Motor neuron (in vitro differentiated cells): ENCODE measurements around the gene CAPNS2. TPM values are rescaled to one million over a fixed set of nuclear protein-coding genes. Genes with fewer than 3 reads are reported as not detected.
A peak's percentile ranks its signal among the peaks of the same experiment; 100 is the strongest.

Source experiments
- ATAC-seq, 8 experiments: fragments of 200-7000 bp; cut with Tn5 transposase; replicated peaks in 6 of 8; 2 replicates each; pipeline ENCODE4 v1.8.0; 2021; ENCODE audit warnings: mild to moderate bottlenecking in 8 of 8, moderate library complexity in 8 of 8
- H3K27ac ChIP-seq, 2 donors: fragments of 250-450 bp; sonication (Bioruptor Pico); 2 replicates each; pipeline ENCODE4 v1.9.0; 2021; ENCODE audit warnings: antibody characterized with exemption in 2 of 2, mild to moderate bottlenecking in 2 of 2, moderate library complexity in 1 of 2
- H3K4me1 ChIP-seq, 2 donors: fragments of 250-450 bp; sonication (Bioruptor Pico); replicated peaks in 1 of 2; 2 replicates each; pipeline ENCODE4 v1.6.1; 2021; ENCODE audit warnings: antibody characterized with exemption in 2 of 2, mild to moderate bottlenecking in 2 of 2, moderate library complexity in 1 of 2
- H3K4me3 ChIP-seq, 5 donors: fragments of 250-450 bp; sonication (Bioruptor Pico); 2 replicates each; pipeline ENCODE4 v1.9.0; 2021; ENCODE audit warnings: antibody characterized with exemption in 5 of 5, mild to moderate bottlenecking in 5 of 5, moderate library complexity in 4 of 5
- WGBS, 10 experiments: fragments of 450-650 bp; shearing (Covaris generic); methylation state at CpG; one replicate each; pipeline ENCODE4 v1.0.0; 2022; 5-methylcytosine and 5-hydroxymethylcytosine counted together
- in situ Hi-C, 9 experiments: fragments of 400-800 bp; cut with MboI; loops; one replicate each; pipeline ENCODE4 v1.15.0; 2021; ENCODE audit warnings: low sequenced_read_pairs in 9 of 9, low pct_unique_long_range_greater_than_20kb in 2 of 9; ENCODE audit not compliant: unreplicated experiment in 9 of 9
- total RNA-seq, 8 experiments: library from RNA; unstranded; fragments of 300-600 nt; gene quantifications; 2 replicates each; pipeline versions ENCODE4 v1.2.3 to v1.2.4, GENCODE V29; 2022

Gene CAPNS2
- total RNA-seq, 8 experiments from 2014 or later: 0.41 to 2.5 (median 0.66) TPM; not detected in 5

DNA sequence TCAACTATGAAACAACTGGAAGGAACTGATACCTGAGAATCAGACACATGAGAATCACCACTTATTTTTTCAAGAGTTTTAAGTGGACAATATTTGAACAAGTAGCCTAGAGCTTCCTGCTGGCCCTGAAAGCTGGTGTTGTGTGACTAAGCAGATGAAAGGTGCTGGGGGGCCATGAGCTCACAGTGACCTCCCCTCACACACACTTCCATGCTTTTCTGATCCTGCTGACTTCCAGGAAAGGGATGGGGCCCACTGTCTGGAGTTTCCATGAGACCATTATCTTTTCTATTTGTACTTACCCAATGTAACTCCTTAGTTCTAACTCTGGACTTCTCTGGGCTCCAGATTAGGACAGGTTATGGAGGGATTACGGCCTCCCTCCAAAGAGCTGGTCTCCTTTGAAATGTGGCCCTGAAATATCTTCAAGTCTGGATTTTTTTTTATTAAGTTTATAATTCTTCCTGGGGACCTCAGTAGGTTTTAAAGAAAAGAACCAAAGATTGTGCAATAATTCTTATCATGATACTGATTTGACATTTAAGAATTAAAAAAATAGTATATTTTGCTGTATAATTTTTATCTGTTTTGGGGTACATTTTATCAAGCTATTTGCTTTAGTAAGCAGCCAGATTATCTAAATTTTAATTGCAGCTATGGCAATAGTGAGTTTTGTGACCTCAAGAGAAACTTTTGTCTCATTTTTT lies 4.9 kb downstream of the CAPNS2 start:
- WGBS, 10 experiments: 0 to 100% (median 34%) methylated on average over 1 of the region's 1 CpG; no CpG with 5 or more reads in 2 of the 10 experiments
- Histone ChIP-seq H3K4me1 (no peaks in the 10 kb centered on the region), H3K27ac (no peak overlapping the region), H3K4me3 (no peak overlapping the region)
- in situ Hi-C loops: loop anchor here in 1 of 9 experiments (25.0 kb wide), 1 partner anchor 109 kb away; no protein-coding TSS in a partner anchor
- no peak for ATAC-seq

DNA sequence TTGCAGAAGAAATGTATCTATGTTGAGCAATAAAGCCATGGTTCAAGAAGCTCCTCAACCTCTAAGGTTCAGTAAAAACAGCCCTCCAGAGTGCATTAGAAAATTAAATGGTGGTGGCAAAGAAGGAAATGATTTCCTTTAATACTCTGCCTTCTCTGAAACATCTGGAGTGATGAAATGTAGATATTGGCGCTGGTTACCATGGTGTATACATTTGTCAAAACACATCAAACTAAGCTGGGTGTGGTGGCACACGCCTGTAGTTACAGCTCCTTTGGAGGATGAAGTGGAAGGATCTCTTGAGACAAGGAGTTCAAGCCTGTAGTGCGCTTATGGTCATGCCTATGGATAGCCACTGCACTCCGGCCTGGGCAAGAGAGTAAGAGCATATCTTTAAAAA lies 6.0 kb downstream of the CAPNS2 start:
- in situ Hi-C loops: loop anchor here in 1 of 9 experiments (25.0 kb wide), 1 partner anchor 110 kb away; no protein-coding TSS in a partner anchor
- peak in 3 of 8 experiments; percentile 47 to 87 (median 86) for ATAC-seq
- Histone ChIP-seq H3K4me3 (no peak overlapping the region), H3K27ac (no peak overlapping the region), H3K4me1 (no peaks in the 10 kb centered on the region)
- 52 to 100% (median 89%) methylated on average over 2 to 4 of the region's 4 CpGs for WGBS, 10 experiments

DNA sequence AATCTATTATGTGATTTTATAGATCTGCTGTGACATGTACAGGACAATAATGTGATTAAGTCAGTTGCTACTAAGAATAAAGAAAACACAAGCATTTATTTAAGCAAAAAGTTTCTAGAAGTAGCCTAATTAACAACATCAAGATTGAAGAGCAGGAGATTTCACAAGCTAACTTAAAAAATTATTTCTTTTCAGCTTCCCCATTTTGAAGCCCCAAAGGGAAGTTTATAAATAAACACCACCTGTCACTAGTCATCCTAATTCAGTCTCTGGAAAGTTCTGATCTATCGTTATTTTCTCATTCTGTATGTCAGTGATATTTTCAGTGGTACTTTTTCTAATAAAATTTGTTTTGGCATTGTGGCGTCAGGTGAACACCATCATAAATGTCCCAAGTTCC lies 8.3 kb downstream of the CAPNS2 start:
- ATAC-seq: no peak
- in situ Hi-C loops: loop anchor here in 1 of 9 experiments (25.0 kb wide), 1 partner anchor 113 kb away; no protein-coding TSS in a partner anchor
- no peak overlapping the region for H3K4me3 ChIP-seq
- H3K4me1 ChIP-seq: no peaks in the 10 kb centered on the region
- no peak overlapping the region for H3K27ac ChIP-seq
- 56 to 100% (median 89%) methylated on average over 1 to 2 of the region's 2 CpGs for WGBS, 10 experiments

DNA sequence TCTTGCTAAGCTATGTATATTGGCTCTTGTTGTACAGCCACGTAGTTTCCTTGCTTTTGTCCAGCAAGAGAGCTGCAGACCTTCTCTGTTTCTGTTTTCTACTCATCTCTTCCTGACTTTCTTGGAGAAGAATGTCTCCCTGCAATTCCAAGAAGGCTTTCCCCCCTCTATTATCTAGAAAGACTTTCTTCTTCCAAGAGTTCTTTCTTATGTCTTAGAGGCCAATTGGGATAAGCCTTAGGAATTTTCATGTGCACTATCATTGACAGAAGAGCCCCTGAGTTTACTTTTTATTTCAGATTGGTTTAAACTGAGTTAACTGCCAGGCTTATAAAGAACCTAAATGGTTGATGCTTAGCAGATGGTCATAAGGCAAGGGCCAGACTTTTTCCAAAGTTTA lies 9.0 kb downstream of the CAPNS2 start:
- Histone ChIP-seq H3K4me3 (no peak overlapping the region), H3K4me1 (no peaks in the 10 kb centered on the region), H3K27ac (no peak overlapping the region)
- no peak for ATAC-seq
- WGBS, 10 experiments: 0 to 100% (median 63%) methylated on average over 1 of the region's 1 CpG; no CpG with 5 or more reads in 1 of the 10 experiments
- in situ Hi-C loops: no loop called here

DNA sequence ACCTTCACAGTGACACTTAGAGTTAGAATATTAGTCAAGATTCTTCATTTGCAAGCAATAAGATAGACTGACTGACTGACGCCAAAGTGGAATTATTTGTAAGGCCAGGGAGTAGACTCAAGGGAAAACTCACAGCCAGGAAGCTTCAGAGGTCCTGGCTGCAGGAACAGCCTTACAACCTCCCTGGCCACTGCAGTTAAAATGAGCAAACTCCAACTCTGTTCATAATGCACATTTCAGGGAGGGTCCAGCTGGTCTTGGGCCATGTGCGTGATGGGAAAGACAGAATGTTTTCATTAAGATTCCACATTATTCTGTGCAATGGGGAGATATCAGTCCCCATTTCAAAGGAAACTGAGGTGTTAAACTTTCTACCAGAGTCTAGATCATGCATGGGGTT lies 9.9 kb downstream of the CAPNS2 start:
- H3K27ac ChIP-seq: no peak overlapping the region
- in situ Hi-C loops: no loop called here
- H3K4me3 ChIP-seq: no peak overlapping the region
- peak in 2 of 8 experiments; percentile 60 to 79 for ATAC-seq
- H3K4me1 ChIP-seq: no peaks in the 10 kb centered on the region
- 11 to 100% (median 92%) methylated on average over 1 to 2 of the region's 2 CpGs; no CpG with 5 or more reads in 2 of the 10 experiments for WGBS, 10 experiments

DNA sequence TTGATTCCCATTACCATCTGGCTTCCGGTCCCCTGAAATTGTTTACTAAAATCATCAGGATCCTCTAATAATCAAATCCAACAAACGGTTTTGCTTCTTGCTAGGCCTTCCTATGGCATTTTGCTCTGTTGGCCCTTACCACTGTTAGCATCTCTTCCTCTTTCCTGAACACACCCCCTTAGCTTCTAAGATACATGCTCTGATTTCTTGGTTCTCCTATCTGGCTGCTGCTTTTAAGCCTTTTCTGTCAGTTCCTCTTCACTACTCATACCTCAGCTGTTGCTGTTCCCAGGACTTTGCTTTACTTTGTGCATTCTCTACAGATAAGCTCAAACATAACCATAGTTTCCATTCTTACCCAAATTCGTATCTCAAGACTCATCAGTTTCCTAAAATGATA lies 11.4 kb downstream of the CAPNS2 start:
- 36 to 100% (median 77%) methylated on average over 1 to 3 of the region's 3 CpGs for WGBS, 10 experiments
- Histone ChIP-seq H3K4me1 (no peaks in the 10 kb centered on the region), H3K27ac (no peak overlapping the region), H3K4me3 (no peak overlapping the region)
- in situ Hi-C loops: no loop called here
- no peak for ATAC-seq

DNA sequence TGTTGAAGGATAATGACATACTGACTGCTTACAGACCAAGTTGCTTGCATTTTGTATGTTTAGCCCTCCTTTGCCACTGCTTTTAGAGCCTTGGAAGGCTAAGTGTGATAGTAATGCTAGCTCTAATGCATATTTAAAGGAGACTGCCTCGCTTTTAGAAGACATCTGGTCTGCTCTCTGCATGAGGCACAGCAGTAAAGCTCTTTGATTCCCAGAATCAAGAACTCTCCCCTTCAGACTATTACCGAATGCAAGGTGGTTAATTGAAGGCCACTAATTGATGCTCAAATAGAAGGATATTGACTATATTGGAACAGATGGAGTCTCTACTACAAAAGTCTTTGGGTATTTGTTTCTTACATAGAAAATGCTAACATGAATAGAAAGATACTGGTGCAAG lies 19.1 kb downstream of the CAPNS2 start:
- Histone ChIP-seq H3K4me1 (no peaks in the 10 kb centered on the region), H3K4me3 (no peak overlapping the region), H3K27ac (no peak overlapping the region)
- WGBS, 10 experiments: 0 to 100% (median 52%) methylated on average over 1 to 2 of the region's 2 CpGs; no CpG with 5 or more reads in 1 of the 10 experiments
- in situ Hi-C loops: no loop called here
- peak in 1 of 8 experiments; percentile 50 for ATAC-seq

DNA sequence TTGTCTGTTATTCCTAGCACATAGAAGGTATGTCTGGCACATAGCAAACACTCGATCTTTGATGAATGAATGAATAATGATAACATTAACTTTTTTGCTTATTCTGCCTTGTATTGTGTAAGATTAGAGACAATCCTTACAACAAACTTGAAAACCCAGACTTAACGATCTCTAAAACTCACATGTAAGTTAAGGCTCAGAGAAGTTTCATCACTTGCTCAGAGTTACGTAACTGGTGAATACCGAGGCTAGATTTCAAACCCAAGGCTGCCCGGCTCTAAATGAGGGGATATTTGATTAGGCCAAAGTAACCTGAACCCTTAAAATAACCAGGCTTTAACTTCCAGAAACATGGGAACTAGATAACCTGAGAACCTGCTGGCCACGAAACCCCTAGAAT lies 22.3 kb downstream of the CAPNS2 start:
- in situ Hi-C loops: no loop called here
- Histone ChIP-seq H3K27ac (no peak overlapping the region), H3K4me1 (no peaks in the 10 kb centered on the region), H3K4me3 (no peak overlapping the region)
- ATAC-seq: no peak
- 21 to 94% (median 87%) methylated on average over 1 to 6 of the region's 6 CpGs; no CpG with 5 or more reads in 1 of the 10 experiments for WGBS, 10 experiments

DNA sequence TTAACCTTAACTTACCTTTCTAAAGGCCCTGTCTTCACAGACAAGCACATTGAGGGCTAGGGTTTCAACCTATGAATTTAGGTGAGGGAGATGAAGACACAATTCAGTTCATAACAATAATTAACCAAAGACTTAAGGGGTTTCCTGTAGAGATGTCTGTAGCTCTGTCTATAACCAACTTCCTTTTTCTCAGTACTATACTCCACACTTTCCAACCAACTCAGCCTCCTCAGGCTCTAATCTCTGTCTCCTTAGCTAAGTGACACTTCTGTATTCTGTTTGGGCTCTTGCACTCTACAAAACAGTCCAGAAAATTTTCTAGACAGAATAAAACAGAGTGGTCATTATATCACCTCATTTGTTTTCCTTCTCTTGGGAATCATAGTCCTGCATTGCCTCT lies 25.8 kb downstream of the CAPNS2 start:
- in situ Hi-C loops: no loop called here
- no peak overlapping the region for H3K4me3 ChIP-seq
- no peak overlapping the region for H3K27ac ChIP-seq
- no peaks in the 10 kb centered on the region for H3K4me1 ChIP-seq
- no peak for ATAC-seq

DNA sequence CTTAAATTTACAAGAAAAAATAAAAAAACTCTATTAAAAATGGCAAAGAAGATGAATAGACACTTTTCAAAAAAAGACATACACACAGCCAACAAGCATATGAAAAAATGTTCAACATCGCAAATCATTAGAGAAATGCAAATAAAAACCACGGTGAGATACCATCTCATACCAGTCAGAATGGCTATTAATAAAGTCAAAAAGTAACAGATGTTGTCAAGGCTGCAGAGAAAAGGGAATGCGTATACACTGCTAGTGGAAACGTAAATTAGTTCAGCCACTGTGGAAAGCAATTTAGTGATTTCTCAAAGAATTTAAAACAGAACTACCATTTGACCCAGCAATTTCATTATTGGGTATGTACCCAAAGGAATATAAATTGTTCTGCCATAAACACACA lies 31.4 kb downstream of the CAPNS2 start:
- peak in 1 of 8 experiments; percentile 29 for ATAC-seq
- no peak overlapping the region for H3K4me3 ChIP-seq
- no peak overlapping the region for H3K27ac ChIP-seq
- peaks cover 0 to 2% of the 10 kb centered on the region in 2 donors for H3K4me1 ChIP-seq
- in situ Hi-C loops: no loop called here
- WGBS, 10 experiments: 0 to 100% (median 71%) methylated on average over 1 to 4 of the region's 4 CpGs

DNA sequence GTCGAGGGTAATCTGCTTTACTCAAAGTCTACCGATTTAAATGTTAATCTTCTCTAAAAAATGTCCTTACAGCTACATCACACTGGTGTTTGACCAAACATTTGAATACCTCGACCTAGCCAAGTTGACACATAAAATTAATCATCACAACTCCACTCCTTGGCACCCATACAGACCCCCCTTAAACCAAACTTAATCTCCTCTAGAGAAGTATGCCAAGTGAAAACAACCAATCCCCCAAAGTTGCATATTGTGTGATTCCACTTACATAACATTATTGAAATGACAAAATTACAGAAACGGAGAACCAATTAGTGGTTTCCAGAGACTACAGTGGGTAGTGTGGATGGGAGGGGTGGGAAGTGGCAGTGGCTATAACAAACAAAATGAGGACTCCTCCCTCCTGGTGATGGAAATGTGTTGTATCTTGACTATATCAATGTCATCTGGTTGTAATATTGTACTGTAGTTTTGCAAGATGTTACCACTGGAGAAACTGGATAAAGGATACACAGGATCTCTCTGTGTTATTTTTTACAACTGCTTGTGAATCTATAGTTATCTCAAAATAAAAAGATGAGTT lies 39.4 kb downstream of the CAPNS2 start:
- in situ Hi-C loops: no loop called here
- ATAC-seq: peak in 3 of 8 experiments; percentile 26 to 96 (median 86)
- no peak overlapping the region for H3K27ac ChIP-seq
- WGBS, 10 experiments: 0 to 100% (median 77%) methylated on average over 1 to 4 of the region's 4 CpGs; no CpG with 5 or more reads in 3 of the 10 experiments
- H3K4me3 ChIP-seq: no peak overlapping the region
- no peaks in the 10 kb centered on the region for H3K4me1 ChIP-seq

DNA sequence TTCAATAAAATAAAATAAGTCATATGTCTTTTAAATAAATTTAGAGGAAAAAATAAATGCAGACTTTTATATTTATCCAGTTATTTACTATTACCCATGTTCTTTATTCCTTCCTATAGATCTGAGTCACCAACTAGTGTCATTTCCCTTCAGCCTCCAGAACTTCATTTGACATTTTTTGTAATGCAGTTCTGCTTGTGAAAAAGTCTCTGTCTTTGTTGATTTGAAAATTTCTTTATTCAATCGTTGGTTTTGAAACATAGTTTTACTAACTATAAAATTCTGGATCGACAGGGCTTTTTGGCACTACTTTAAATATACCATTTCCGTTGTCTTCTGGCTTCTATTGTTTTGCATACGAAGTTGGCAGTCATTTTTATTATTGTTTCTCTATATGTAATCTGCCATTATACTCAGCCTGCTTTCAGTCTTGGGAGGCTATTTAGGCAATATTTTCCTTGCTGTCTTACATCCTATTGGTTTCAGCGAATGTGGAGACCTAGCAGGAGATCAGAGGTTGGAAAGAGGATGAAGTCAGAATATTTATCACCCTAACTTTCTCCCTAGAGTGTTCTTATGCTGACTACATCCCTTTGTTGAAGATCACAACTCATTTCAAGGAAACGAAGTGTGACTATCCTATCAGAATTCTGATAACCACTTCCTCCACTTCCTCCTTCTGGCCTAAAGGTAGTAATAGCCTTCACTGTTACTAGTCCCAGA lies 47.3 kb downstream of the CAPNS2 start:
- 15 to 90% (median 70%) methylated on average over 4 to 6 of the region's 6 CpGs for whole genome bisulfite sequencing, 10 experiments
- no peak overlapping the region for H3K27ac ChIP-seq
- no peak for ATAC-seq
- no peak overlapping the region for H3K4me3 ChIP-seq
- in situ Hi-C loops: no loop called here
- H3K4me1 ChIP-seq: no peaks in the 10 kb centered on the region

DNA sequence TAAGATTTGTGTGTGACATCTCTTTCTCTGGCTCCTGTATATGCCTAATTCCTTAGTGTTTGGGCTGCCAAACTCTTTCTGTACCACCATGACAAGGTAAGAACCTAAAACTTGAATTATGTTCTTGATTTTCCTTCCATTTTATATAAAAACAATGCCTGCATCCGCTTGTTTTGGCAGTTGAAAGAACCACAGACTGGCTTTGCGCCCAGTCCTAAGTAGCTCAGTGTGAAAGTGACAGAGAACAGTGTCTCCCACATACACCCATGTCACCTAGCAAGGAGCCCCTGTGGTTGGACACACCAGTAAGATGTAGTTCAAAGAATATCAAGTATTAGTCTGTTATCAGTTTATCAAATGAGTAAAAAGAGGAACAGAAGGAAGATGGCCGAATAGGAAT lies 48.6 kb downstream of the CAPNS2 start:
- Histone ChIP-seq H3K4me3 (no peak overlapping the region), H3K27ac (no peak overlapping the region), H3K4me1 (no peaks in the 10 kb centered on the region)
- in situ Hi-C loops: no loop called here
- ATAC-seq: no peak
- WGBS, 10 experiments: 10 to 94% (median 56%) methylated on average over 1 to 3 of the region's 3 CpGs; no CpG with 5 or more reads in 2 of the 10 experiments
